ENCODE data around the gene RGS13.

Gene RGS13

GRCh38 chr1:192627901-192628300 is 8.0 kb upstream of the RGS13 start:
- no peak for DNase-seq (ENCODE audit: low spot score)
- H3K79me1 ChIP-seq (ENCODE audit: low read depth, low read length) = no peaks in the 10 kb centered on the region
- no peaks in the 10 kb centered on the region for H3K36me3 ChIP-seq (replicated peaks in 1 of 2; ENCODE audit: control insufficient read depth in 2 of 2, insufficient read depth in 2 of 2, low read length in 2 of 2)
- H3K4ac ChIP-seq (ENCODE audit: low read length) = no peak overlapping the region
- H2AFZ ChIP-seq (ENCODE audit: low read length) = no peak overlapping the region
- H2BK120ac ChIP-seq (ENCODE audit: low read depth, low read length) = no peak overlapping the region
- no peak overlapping the region for H2AK5ac ChIP-seq (ENCODE audit: low read depth, low read length)
- H2BK5ac ChIP-seq (ENCODE audit: low read length) = no peak overlapping the region
- H3K23ac ChIP-seq (ENCODE audit: low read depth, low read length, poor library complexity) = no peak overlapping the region
- H3K9me3 ChIP-seq (replicated peaks in 1 of 2; ENCODE audit: control insufficient read depth in 2 of 2, insufficient read depth in 1 of 2, low read depth in 1 of 2, low read length in 2 of 2) = no peaks in the 10 kb centered on the region
- H3K27ac ChIP-seq (replicated peaks; ENCODE audit: low read length) = no peak overlapping the region
- no peak overlapping the region for H3K4me2 ChIP-seq (ENCODE audit: insufficient read depth, low read length, poor library complexity, severe bottlenecking)
- no CpG with 5 or more reads among the region's 5 CpGs for WGBS, 2 donors (ENCODE audit: extremely low coverage in 2 of 2, insufficient read length in 2 of 2, insufficient replicate concordance in 1 of 2)
- H3K27me3 ChIP-seq (ENCODE audit: control insufficient read depth in 3 of 3, insufficient read depth in 3 of 3, low read depth in 1 of 3, low read length in 3 of 3) = no peaks in the 10 kb centered on the region
- no peak overlapping the region for H4K91ac ChIP-seq (ENCODE audit: low read depth, low read length, poor library complexity)
- no peak overlapping the region for H3K4me3 ChIP-seq (ENCODE audit: low read length in 2 of 2)
- no peak overlapping the region for H2BK15ac ChIP-seq (ENCODE audit: low read length)
- H3K18ac ChIP-seq (ENCODE audit: low read length) = no peak overlapping the region
- H3K9ac ChIP-seq (ENCODE audit: low read depth, low read length, poor library complexity) = no peak overlapping the region
- no peak overlapping the region for H2BK12ac ChIP-seq (ENCODE audit: low read length)
- peaks cover 2% of the 10 kb centered on the region in 2 donors for H3K4me1 ChIP-seq (ENCODE audit: control insufficient read depth in 2 of 2, insufficient read depth in 1 of 2, low read depth in 1 of 2, low read length in 2 of 2)
- no peak overlapping the region for H4K8ac ChIP-seq (ENCODE audit: low read depth, low read length)
- no peak overlapping the region for H3K14ac ChIP-seq (ENCODE audit: low read length)

- no peak overlapping the region for H3K4ac ChIP-seq (ENCODE audit: low read length)
- no peak overlapping the region for H2BK5ac ChIP-seq (ENCODE audit: low read length)
- no peaks in the 10 kb centered on the region for H3K9me3 ChIP-seq (replicated peaks in 1 of 2; ENCODE audit: control insufficient read depth in 2 of 2, insufficient read depth in 1 of 2, low read depth in 1 of 2, low read length in 2 of 2)
- H4K8ac ChIP-seq (ENCODE audit: low read depth, low read length) = no peak overlapping the region
- no peak overlapping the region for H3K4me3 ChIP-seq (ENCODE audit: low read length in 2 of 2)
- H4K91ac ChIP-seq (ENCODE audit: low read depth, low read length, poor library complexity) = no peak overlapping the region
- H2AK5ac ChIP-seq (ENCODE audit: low read depth, low read length) = no peak overlapping the region
- H3K4me1 ChIP-seq (ENCODE audit: control insufficient read depth in 2 of 2, insufficient read depth in 1 of 2, low read depth in 1 of 2, low read length in 2 of 2) = peaks cover 2 to 7% of the 10 kb centered on the region in 2 donors
- H3K36me3 ChIP-seq (replicated peaks in 1 of 2; ENCODE audit: control insufficient read depth in 2 of 2, insufficient read depth in 2 of 2, low read length in 2 of 2) = no peaks in the 10 kb centered on the region
- H3K23ac ChIP-seq (ENCODE audit: low read depth, low read length, poor library complexity) = no peak overlapping the region
- no peak overlapping the region for H3K14ac ChIP-seq (ENCODE audit: low read length)
- WGBS, 2 donors (ENCODE audit: extremely low coverage in 2 of 2, insufficient read length in 2 of 2, insufficient replicate concordance in 1 of 2) = no CpG with 5 or more reads among the region's 1 CpG
- H2BK120ac ChIP-seq (ENCODE audit: low read depth, low read length) = no peak overlapping the region
- no peak overlapping the region for H3K9ac ChIP-seq (ENCODE audit: low read depth, low read length, poor library complexity)
- H2AFZ ChIP-seq (ENCODE audit: low read length) = no peak overlapping the region
- no peak overlapping the region for H3K4me2 ChIP-seq (ENCODE audit: insufficient read depth, low read length, poor library complexity, severe bottlenecking)
- H2BK15ac ChIP-seq (ENCODE audit: low read length) = no peak overlapping the region
- DNase-seq (ENCODE audit: low spot score) = no peak
- no peak overlapping the region for H3K18ac ChIP-seq (ENCODE audit: low read length)
- H3K27ac ChIP-seq (replicated peaks; ENCODE audit: low read length) = no peak overlapping the region
- H2BK12ac ChIP-seq (ENCODE audit: low read length) = no peak overlapping the region
- H3K79me1 ChIP-seq (ENCODE audit: low read depth, low read length) = no peaks in the 10 kb centered on the region
- H3K27me3 ChIP-seq (ENCODE audit: control insufficient read depth in 3 of 3, insufficient read depth in 3 of 3, low read depth in 1 of 3, low read length in 3 of 3) = no peaks in the 10 kb centered on the region
Measured at GRCh38 chr1:192628396-192629057, 7.4 kb upstream of the RGS13 start.

DNA sequence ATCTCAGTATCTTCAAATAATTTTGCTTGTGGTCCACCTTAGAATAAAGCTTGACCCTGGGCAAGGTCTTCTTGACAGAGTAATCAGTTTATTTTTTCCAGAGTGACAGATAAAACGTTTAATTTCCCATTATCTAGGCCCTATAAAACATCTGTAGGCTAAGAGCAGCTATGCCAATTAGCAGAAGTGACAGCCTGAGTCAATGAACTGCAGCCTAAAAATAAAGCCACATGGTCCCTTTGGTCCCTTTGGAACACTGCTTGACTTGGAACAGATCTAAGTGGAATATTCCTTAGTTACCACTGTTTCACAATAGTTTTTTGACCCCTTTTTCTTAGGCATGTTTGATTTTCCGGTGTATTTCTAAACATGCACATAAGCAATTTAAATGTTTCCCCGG is 6.3 kb upstream of the RGS13 start:
- Histone ChIP-seq H2BK5ac (ENCODE audit: low read length) (no peak overlapping the region), H3K18ac (ENCODE audit: low read length) (no peak overlapping the region), H2BK120ac (ENCODE audit: low read depth, low read length) (no peak overlapping the region), H2BK12ac (ENCODE audit: low read length) (no peak overlapping the region), H4K91ac (ENCODE audit: low read depth, low read length, poor library complexity) (no peak overlapping the region), H3K4me3 (ENCODE audit: low read length in 2 of 2) (no peak overlapping the region), H3K4me2 (ENCODE audit: insufficient read depth, low read length, poor library complexity, severe bottlenecking) (no peak overlapping the region), H2AK5ac (ENCODE audit: low read depth, low read length) (no peak overlapping the region), H3K27ac (replicated peaks; ENCODE audit: low read length) (no peak overlapping the region), H3K14ac (ENCODE audit: low read length) (no peak overlapping the region), H3K79me1 (ENCODE audit: low read depth, low read length) (no peaks in the 10 kb centered on the region), H3K23ac (ENCODE audit: low read depth, low read length, poor library complexity) (no peak overlapping the region), H3K9ac (ENCODE audit: low read depth, low read length, poor library complexity) (no peak overlapping the region), H4K8ac (ENCODE audit: low read depth, low read length) (no peak overlapping the region), H3K4ac (ENCODE audit: low read length) (no peak overlapping the region), H2BK15ac (ENCODE audit: low read length) (no peak overlapping the region), H2AFZ (ENCODE audit: low read length) (no peak overlapping the region), H3K4me1 (ENCODE audit: control insufficient read depth in 2 of 2, insufficient read depth in 1 of 2, low read depth in 1 of 2, low read length in 2 of 2) (peaks cover 5 to 12% of the 10 kb centered on the region in 2 donors), H3K27me3 (ENCODE audit: control insufficient read depth in 3 of 3, insufficient read depth in 3 of 3, low read depth in 1 of 3, low read length in 3 of 3) (no peaks in the 10 kb centered on the region), H3K36me3 (replicated peaks in 1 of 2; ENCODE audit: control insufficient read depth in 2 of 2, insufficient read depth in 2 of 2, low read length in 2 of 2) (no peaks in the 10 kb centered on the region), H3K9me3 (replicated peaks in 1 of 2; ENCODE audit: control insufficient read depth in 2 of 2, insufficient read depth in 1 of 2, low read depth in 1 of 2, low read length in 2 of 2) (no peaks in the 10 kb centered on the region)
- DNase-seq (ENCODE audit: low spot score) = no peak
- WGBS, 2 donors (ENCODE audit: extremely low coverage in 2 of 2, insufficient read length in 2 of 2, insufficient replicate concordance in 1 of 2) = no CpG with 5 or more reads among the region's 3 CpGs

- peaks cover 5 to 12% of the 10 kb centered on the region in 2 donors for H3K4me1 ChIP-seq (ENCODE audit: control insufficient read depth in 2 of 2, insufficient read depth in 1 of 2, low read depth in 1 of 2, low read length in 2 of 2)
- H3K36me3 ChIP-seq (replicated peaks in 1 of 2; ENCODE audit: control insufficient read depth in 2 of 2, insufficient read depth in 2 of 2, low read length in 2 of 2) = no peaks in the 10 kb centered on the region
- H2BK15ac ChIP-seq (ENCODE audit: low read length) = no peak overlapping the region
- H3K9me3 ChIP-seq (replicated peaks in 1 of 2; ENCODE audit: control insufficient read depth in 2 of 2, insufficient read depth in 1 of 2, low read depth in 1 of 2, low read length in 2 of 2) = no peaks in the 10 kb centered on the region
- no peaks in the 10 kb centered on the region for H3K79me1 ChIP-seq (ENCODE audit: low read depth, low read length)
- H3K4ac ChIP-seq (ENCODE audit: low read length) = no peak overlapping the region
- H3K4me2 ChIP-seq (ENCODE audit: insufficient read depth, low read length, poor library complexity, severe bottlenecking) = no peak overlapping the region
- H3K27ac ChIP-seq (replicated peaks; ENCODE audit: low read length) = no peak overlapping the region
- no peak overlapping the region for H2BK120ac ChIP-seq (ENCODE audit: low read depth, low read length)
- no peak overlapping the region for H3K18ac ChIP-seq (ENCODE audit: low read length)
- no peak overlapping the region for H2AK5ac ChIP-seq (ENCODE audit: low read depth, low read length)
- 100% methylated on average over 1 of the region's 6 CpGs; no CpG with 5 or more reads in 1 of the 2 donors for WGBS, 2 donors (ENCODE audit: extremely low coverage in 2 of 2, insufficient read length in 2 of 2, insufficient replicate concordance in 1 of 2)
- H2BK12ac ChIP-seq (ENCODE audit: low read length) = no peak overlapping the region
- H3K27me3 ChIP-seq (ENCODE audit: control insufficient read depth in 3 of 3, insufficient read depth in 3 of 3, low read depth in 1 of 3, low read length in 3 of 3) = no peaks in the 10 kb centered on the region
- H4K91ac ChIP-seq (ENCODE audit: low read depth, low read length, poor library complexity) = no peak overlapping the region
- H2AFZ ChIP-seq (ENCODE audit: low read length) = no peak overlapping the region
- no peak overlapping the region for H3K23ac ChIP-seq (ENCODE audit: low read depth, low read length, poor library complexity)
- H4K8ac ChIP-seq (ENCODE audit: low read depth, low read length) = no peak overlapping the region
- H2BK5ac ChIP-seq (ENCODE audit: low read length) = no peak overlapping the region
- H3K4me3 ChIP-seq (ENCODE audit: low read length in 2 of 2) = no peak overlapping the region
- H3K9ac ChIP-seq (ENCODE audit: low read depth, low read length, poor library complexity) = no peak overlapping the region
- no peak for DNase-seq (ENCODE audit: low spot score)
- H3K14ac ChIP-seq (ENCODE audit: low read length) = no peak overlapping the region
Measured at GRCh38 chr1:192630521-192631287, 5.2 kb upstream of the RGS13 start.

Data from neuronal stem cell (in vitro differentiated cells).